Measurements from ENCODE around the gene FRZB. TPM values are rescaled to one million over a fixed set of nuclear protein-coding genes. Genes with fewer than 3 reads are reported as not detected.

The FRZB gene
- total RNA-seq, 4 donors from 2014 or later = 1.6 to 20.4 (median 12.0) TPM

DNA sequence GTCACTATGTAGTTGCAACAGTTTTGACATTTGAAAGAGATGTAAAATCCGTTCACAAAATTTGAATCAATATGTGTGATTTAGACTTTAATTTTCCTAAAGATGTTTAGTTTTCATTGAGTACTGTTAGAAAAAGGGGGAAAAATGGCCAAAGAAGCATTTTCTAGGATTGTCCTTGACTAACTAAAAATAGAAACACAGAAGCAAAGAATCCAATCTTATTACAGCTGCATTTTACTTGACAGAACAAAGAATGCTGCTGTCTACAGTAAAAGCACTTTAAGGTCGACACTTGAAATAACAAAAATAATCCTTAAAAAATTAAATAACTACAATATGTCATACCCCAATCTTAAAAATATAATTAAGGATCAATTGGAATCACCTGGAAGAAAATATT lies 48.9 kb downstream of the FRZB start:
- DNase-seq (ENCODE audit: low spot score in 2 of 2) = no peak
- H3K4me3 ChIP-seq (ENCODE audit: low read depth, poor library complexity, severe bottlenecking) = no peak overlapping the region
- TF ChIP-seq CTCF (IDR thresholded peaks at IDR 0.05) (no peak), POLR2A (IDR thresholded peaks at IDR 0.05) (no peak)
- intact Hi-C loops (cut with DNase I; ENCODE audit: low total_unique reads) = no loop called here
- 69 to 71% methylated on average over 2 of the region's 2 CpGs for WGBS, 2 donors

GRCh38 chr2:182816866-182817265 lies 49.6 kb downstream of the FRZB start:
- TF ChIP-seq POLR2A (IDR thresholded peaks at IDR 0.05) (no peak), CTCF (IDR thresholded peaks at IDR 0.05) (no peak)
- intact Hi-C loops (cut with DNase I; ENCODE audit: low total_unique reads) = no loop called here
- H3K4me3 ChIP-seq (ENCODE audit: low read depth, poor library complexity, severe bottlenecking) = no peak overlapping the region
- DNase-seq (ENCODE audit: low spot score in 2 of 2) = no peak

DNA sequence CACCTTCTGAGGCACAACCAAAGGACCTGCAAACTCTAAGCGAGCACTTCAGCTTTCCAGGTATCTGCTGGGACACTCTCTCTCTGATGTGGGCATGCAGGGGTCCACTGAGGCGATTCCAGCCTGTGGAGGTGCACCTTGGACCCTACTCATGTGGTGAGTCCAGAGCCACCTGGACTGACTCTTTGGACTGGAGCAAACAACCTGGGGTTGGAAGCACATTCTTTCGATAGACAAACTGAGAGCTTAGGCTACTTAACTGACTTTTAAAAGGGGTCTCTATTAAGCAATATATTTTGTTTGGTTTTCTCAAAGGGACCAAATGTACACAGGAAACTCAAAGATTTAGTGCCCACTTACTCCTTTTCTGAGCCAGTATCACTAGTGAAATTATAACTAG lies 51.6 kb downstream of the FRZB start:
- TF ChIP-seq CTCF (IDR thresholded peaks at IDR 0.05) = no peak
- no peak for TF ChIP-seq POLR2A (IDR thresholded peaks at IDR 0.05)
- DNase-seq (ENCODE audit: low spot score in 2 of 2) = no peak
- WGBS, 2 donors = 97 to 100% methylated on average over 2 of the region's 3 CpGs
- intact Hi-C loops (cut with DNase I; ENCODE audit: low total_unique reads) = no loop called here
- H3K4me3 ChIP-seq (ENCODE audit: low read depth, poor library complexity, severe bottlenecking) = no peak overlapping the region

- DNase-seq (ENCODE audit: low spot score in 2 of 2) = no peak
- no peak for TF ChIP-seq CTCF (IDR thresholded peaks at IDR 0.05)
- TF ChIP-seq POLR2A (IDR thresholded peaks at IDR 0.05) = no peak
- H3K4me3 ChIP-seq (ENCODE audit: low read depth, poor library complexity, severe bottlenecking) = no peak overlapping the region
- intact Hi-C loops (cut with DNase I; ENCODE audit: low total_unique reads) = no loop called here
- WGBS, 2 donors = 78 to 99% methylated on average over 6 of the region's 6 CpGs
These were observed 52.1 kb downstream of the FRZB start for GRCh38 chr2:182814380-182814779.

DNA sequence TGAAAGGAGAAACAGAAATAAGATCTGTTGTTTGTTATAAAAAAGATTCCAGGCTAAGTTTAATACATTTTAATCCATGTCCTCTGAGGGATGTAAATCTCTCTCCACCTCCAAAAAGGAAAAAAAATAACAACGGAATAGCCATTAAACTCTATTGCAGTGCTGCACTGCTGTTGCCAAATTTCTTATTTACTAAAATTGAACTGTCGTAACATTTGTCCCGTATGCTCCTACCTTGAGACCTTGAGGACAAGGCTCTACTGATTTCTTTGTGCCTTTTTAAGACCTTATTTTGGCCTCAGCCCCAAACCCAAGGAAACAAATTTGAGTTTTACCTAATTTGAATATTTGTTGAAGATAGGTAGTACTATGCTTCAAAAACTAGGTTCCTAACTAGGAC lies 56.4 kb downstream of the FRZB start:
- intact Hi-C loops (cut with DNase I; ENCODE audit: low total_unique reads) = no loop called here
- WGBS, 2 donors = 72 to 83% methylated on average over 3 of the region's 3 CpGs
- H3K4me3 ChIP-seq (ENCODE audit: low read depth, poor library complexity, severe bottlenecking) = no peak overlapping the region
- TF ChIP-seq CTCF (IDR thresholded peaks at IDR 0.05) (no peak), POLR2A (IDR thresholded peaks at IDR 0.05) (no peak)
- DNase-seq (ENCODE audit: low spot score in 2 of 2) = no peak

DNA sequence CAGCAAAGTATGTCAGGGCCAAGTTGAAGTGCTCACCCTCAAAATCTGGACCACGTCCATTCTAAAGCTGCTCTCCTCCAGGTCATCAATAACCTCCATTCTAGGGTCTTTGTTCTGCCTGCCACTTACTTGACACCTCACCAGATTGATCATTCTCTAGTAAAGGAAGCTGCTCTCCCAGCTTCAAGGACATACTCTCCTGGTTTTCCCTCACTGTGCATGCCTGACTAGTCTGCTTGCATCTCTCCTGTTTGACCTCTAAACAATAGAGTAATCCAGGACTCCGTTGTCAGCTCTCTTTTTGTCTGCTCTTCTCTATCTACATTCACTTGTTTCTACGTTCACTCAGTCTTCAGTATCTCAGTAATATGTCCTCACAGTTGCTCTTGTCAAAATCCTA lies 59.1 kb downstream of the FRZB start:
- WGBS, 2 donors = 78 to 88% methylated on average over 3 of the region's 3 CpGs

More for the DNA sequence above, 59.1 kb downstream of the FRZB start:
- intact Hi-C loops (cut with DNase I; ENCODE audit: low total_unique reads) = no loop called here
- DNase-seq (ENCODE audit: low spot score in 2 of 2) = no peak
- TF ChIP-seq POLR2A (IDR thresholded peaks at IDR 0.05) (no peak), CTCF (IDR thresholded peaks at IDR 0.05) (no peak)
- no peak overlapping the region for H3K4me3 ChIP-seq (ENCODE audit: low read depth, poor library complexity, severe bottlenecking)

Data from lower leg skin (tissue), 4 donors.